SK-N-MC (cell line): ENCODE results near the gene PTPRM.

ENCODE experiments used
- EZH2 ChIP-seq: fragments of 200-600 bp; sonication (generic); IDR thresholded peaks from one replicate; pipeline ENCODE4 v1.6.1; 2017; ENCODE audit warnings: antibody characterized with exemption
- POLR2AphosphoS5 ChIP-seq: IDR thresholded peaks from 2 replicates; pipeline ENCODE4 v1.6.1; 2012; ENCODE audit warnings: mild to moderate bottlenecking, low read depth, low read length, borderline replicate concordance

DNA sequence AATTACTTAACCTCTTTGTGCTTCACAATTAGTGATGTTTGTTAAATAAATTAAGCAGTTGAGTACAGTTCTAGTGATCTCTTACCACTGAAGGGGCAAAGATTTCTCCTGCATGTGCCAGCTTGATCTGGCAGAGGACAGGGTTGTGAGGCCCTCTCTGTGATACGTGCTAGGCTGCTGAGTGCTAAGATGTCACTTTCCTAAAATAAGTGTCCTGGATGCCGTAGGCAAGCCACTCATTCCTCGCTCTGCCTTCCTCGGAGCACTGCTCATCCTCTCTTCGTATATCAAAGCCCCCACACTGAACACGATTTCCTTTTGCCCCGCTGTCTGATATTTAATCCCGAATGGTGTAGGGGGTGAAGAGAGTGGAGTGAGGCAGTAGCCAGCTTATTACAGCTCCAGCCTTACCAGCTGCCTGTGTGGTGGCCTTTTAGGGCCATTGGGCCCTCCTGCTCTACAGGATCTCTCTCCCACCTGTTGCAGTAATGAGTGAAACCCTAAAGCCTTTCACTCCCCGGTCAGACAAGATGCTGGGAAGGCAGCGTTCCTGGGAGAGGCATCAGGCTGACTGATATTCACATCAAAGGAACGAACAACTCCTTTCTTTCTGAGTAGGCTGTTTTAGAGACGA lies 40.5 kb downstream of the PTPRM start:
- TF ChIP-seq POLR2AphosphoS5 (no peak), EZH2 (no peak)
